ENCODE results near the gene FBXW11. TPM values are rescaled to one million over a fixed set of nuclear protein-coding genes. Genes with fewer than 3 reads are reported as not detected.

The FBXW11 gene
- polyA plus RNA-seq, 1 donor (not counting 4 experiments of a cell fraction or from before 2014, with no cell fraction given), result 48.4 TPM

DNA sequence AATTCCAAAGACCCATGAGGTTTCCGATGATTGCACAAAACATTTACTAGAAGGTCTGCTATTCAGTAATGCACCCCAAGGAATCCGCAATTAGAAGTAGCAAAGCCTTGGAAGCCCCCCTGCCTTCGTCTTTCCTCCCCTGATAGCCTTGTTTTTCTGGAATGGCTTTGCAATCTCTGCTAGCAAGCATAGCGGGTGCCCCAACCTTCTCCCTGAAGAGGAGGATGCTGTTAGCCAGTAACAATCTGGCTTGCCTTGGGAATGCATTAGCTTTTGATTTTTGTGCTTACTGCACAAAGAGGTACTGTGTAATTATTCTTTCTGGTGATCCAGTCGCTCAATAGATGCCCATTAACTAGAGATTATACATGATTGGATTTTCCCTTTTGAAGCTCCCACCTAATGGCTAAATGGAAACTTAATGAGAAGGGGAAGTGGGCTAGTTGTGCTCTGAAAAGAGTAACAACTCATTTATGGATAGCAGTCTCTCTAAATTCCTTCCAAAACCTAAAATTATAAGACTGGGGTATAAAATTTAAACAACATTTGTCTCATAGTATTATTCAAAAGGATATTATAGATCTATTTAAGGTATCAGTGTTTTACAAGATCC, 91.6 kb downstream of the FBXW11 start:
- Histone ChIP-seq H3K79me2 (ENCODE audit: control insufficient read depth, insufficient read depth, low read length) (peaks cover 60% of the 10 kb centered on the region), H3K4me1 (ENCODE audit: control insufficient read depth, extremely low read depth, insufficient read depth, low read length) (no peaks in the 10 kb centered on the region), H2AFZ (ENCODE audit: control insufficient read depth, low read length) (no peak overlapping the region), H3K9me1 (ENCODE audit: control insufficient read depth, extremely low read depth, insufficient read depth, low read length) (no peaks in the 10 kb centered on the region), H3K36me3 (ENCODE audit: control insufficient read depth in 2 of 2, extremely low read depth in 1 of 2, insufficient read depth in 2 of 2, low read length in 2 of 2) (no peaks in the 10 kb centered on the region), H3K4me3 (ENCODE audit: control insufficient read depth in 2 of 3, extremely low read depth in 1 of 3, insufficient read depth in 2 of 3, low read depth in 1 of 3, low read length in 3 of 3) (no peak overlapping the region), H3K27ac (ENCODE audit: control insufficient read depth, insufficient read depth, low read length) (no peak overlapping the region), H3K27me3 (ENCODE audit: control insufficient read depth, extremely low read depth, insufficient read depth, low read length) (no peaks in the 10 kb centered on the region), H4K20me1 (ENCODE audit: control insufficient read depth, extremely low read depth, insufficient read depth, low read length) (peaks cover 8% of the 10 kb centered on the region), H3K4me2 (ENCODE audit: control insufficient read depth, extremely low read depth, insufficient read depth, low read depth, low read length) (no peak overlapping the region), H3K9ac (ENCODE audit: control insufficient read depth, extremely low read depth, insufficient read depth, low read length) (no peak overlapping the region), H3K9me3 (ENCODE audit: control insufficient read depth, low read depth, low read length) (no peaks in the 10 kb centered on the region)
- dilution Hi-C loops (cut with MboI; ENCODE audit: extremely low pct_ligation_motif_present, low sequenced_read_pairs), result no loop called here
- DNase-seq (ENCODE audit: low read depth, low spot score), result no peak
- FAIRE-seq, result no peak
- no peak for TF ChIP-seq CTCF (optimal IDR thresholded peaks at IDR 0.05 in 1 of 3, IDR thresholded peaks at IDR 0.05 in 1 of 3, conservative IDR thresholded peaks at IDR 0.05 in 1 of 3; ENCODE audit: extremely low read depth in 1 of 3, insufficient read depth in 2 of 3, low read length in 3 of 3)
- TF ChIP-seq EZH2 (IDR thresholded peaks at IDR 0.05; ENCODE audit: low read length), result no peak

DNA sequence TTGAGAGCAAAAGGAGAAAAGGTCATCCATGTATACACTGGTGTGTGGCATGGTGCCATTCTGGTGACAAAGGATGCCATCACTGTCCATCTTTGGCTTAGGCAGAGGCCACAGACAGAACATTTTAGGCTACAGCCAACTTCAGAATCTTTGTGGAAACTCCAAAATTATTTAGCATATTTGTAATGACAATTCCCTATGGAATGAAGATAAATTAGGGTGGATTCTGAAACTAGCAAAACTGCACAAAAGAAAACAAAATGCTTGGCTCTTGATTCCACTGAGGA, 92.5 kb downstream of the FBXW11 start:
- Histone ChIP-seq H4K20me1 (ENCODE audit: control insufficient read depth, extremely low read depth, insufficient read depth, low read length) (peaks cover 8% of the 10 kb centered on the region), H3K9ac (ENCODE audit: control insufficient read depth, extremely low read depth, insufficient read depth, low read length) (no peak overlapping the region), H3K4me1 (ENCODE audit: control insufficient read depth, extremely low read depth, insufficient read depth, low read length) (no peaks in the 10 kb centered on the region), H3K9me3 (ENCODE audit: control insufficient read depth, low read depth, low read length) (no peaks in the 10 kb centered on the region), H3K36me3 (ENCODE audit: control insufficient read depth in 2 of 2, extremely low read depth in 1 of 2, insufficient read depth in 2 of 2, low read length in 2 of 2) (peaks cover 0 to 3% of the 10 kb centered on the region in 2 experiments), H3K4me3 (ENCODE audit: control insufficient read depth in 2 of 3, extremely low read depth in 1 of 3, insufficient read depth in 2 of 3, low read depth in 1 of 3, low read length in 3 of 3) (no peak overlapping the region), H3K27me3 (ENCODE audit: control insufficient read depth, extremely low read depth, insufficient read depth, low read length) (no peaks in the 10 kb centered on the region), H3K9me1 (ENCODE audit: control insufficient read depth, extremely low read depth, insufficient read depth, low read length) (no peaks in the 10 kb centered on the region), H3K27ac (ENCODE audit: control insufficient read depth, insufficient read depth, low read length) (no peak overlapping the region), H2AFZ (ENCODE audit: control insufficient read depth, low read length) (no peak overlapping the region), H3K4me2 (ENCODE audit: control insufficient read depth, extremely low read depth, insufficient read depth, low read depth, low read length) (no peak overlapping the region), H3K79me2 (ENCODE audit: control insufficient read depth, insufficient read depth, low read length) (peaks cover 52% of the 10 kb centered on the region)
- no peak for TF ChIP-seq CTCF (optimal IDR thresholded peaks at IDR 0.05 in 1 of 3, IDR thresholded peaks at IDR 0.05 in 1 of 3, conservative IDR thresholded peaks at IDR 0.05 in 1 of 3; ENCODE audit: extremely low read depth in 1 of 3, insufficient read depth in 2 of 3, low read length in 3 of 3)
- TF ChIP-seq EZH2 (IDR thresholded peaks at IDR 0.05; ENCODE audit: low read length), result no peak
- no peak for FAIRE-seq
- DNase-seq (ENCODE audit: low read depth, low spot score), result no peak
- dilution Hi-C loops (cut with MboI; ENCODE audit: extremely low pct_ligation_motif_present, low sequenced_read_pairs), result no loop called here

All from keratinocyte (primary cell).